KMS-11 (cell line): Measurements from ENCODE around the gene LNX1.

Experiments
- H2AFZ ChIP-seq: fragments of 200-600 bp; sonication (generic); 2 replicates; pipeline ENCODE4 v1.6.1; 2016; ENCODE audit warnings: antibody characterized with exemption, mixed run types, low read depth
- H3K27ac ChIP-seq: fragments of 200-600 bp; sonication (generic); 2 replicates; pipeline ENCODE4 v1.6.1; 2016; ENCODE audit warnings: mild to moderate bottlenecking, mixed run types
- H3K27me3 ChIP-seq: fragments of 200-600 bp; sonication (generic); 2 replicates; pipeline ENCODE4 v1.6.1; 2017; ENCODE audit warnings: mild to moderate bottlenecking, low read depth, mixed run types, moderate library complexity; ENCODE audit not compliant: insufficient read depth
- H3K36me3 ChIP-seq: fragments of 200-600 bp; sonication (generic); 2 replicates; pipeline ENCODE4 v1.6.1; 2017; ENCODE audit warnings: mild to moderate bottlenecking, mixed run types; ENCODE audit not compliant: insufficient read depth
- H3K4me1 ChIP-seq: fragments of 200-600 bp; sonication (generic); 2 replicates; pipeline ENCODE4 v1.6.1; 2016; ENCODE audit warnings: mild to moderate bottlenecking, low read depth, mixed run types; ENCODE audit not compliant: poor library complexity, severe bottlenecking
- H3K4me2 ChIP-seq: fragments of 200-600 bp; sonication (generic); 2 replicates; pipeline ENCODE4 v1.7.0; 2016; ENCODE audit warnings: mild to moderate bottlenecking, mixed run types
- H3K4me3 ChIP-seq: fragments of 200-600 bp; sonication (generic); IDR thresholded peaks from 2 replicates; pipeline ENCODE4 v1.6.1; 2017; ENCODE audit warnings: low read depth, low read length, mixed read lengths; ENCODE audit not compliant: insufficient read depth
- H3K79me2 ChIP-seq: fragments of 200-600 bp; sonication (generic); 2 replicates; pipeline ENCODE4 v1.6.1; 2016; ENCODE audit warnings: low read depth, mixed run types; ENCODE audit not compliant: insufficient read depth
- H3K9ac ChIP-seq: fragments of 200-600 bp; sonication (generic); 2 replicates; pipeline ENCODE4 v1.6.1; 2016; ENCODE audit warnings: mild to moderate bottlenecking, mixed run types
- H4K20me1 ChIP-seq: fragments of 200-600 bp; sonication (generic); 2 replicates; pipeline ENCODE4 v1.6.1; 2016; ENCODE audit warnings: mild to moderate bottlenecking, mixed run types; ENCODE audit not compliant: insufficient read depth
- CTCF ChIP-seq: fragments of 200-600 bp; sonication (generic); conservative IDR thresholded peaks from 2 replicates; pipeline ENCODE4 v1.6.1; 2017; ENCODE audit warnings: low read depth, mild to moderate bottlenecking, antibody characterized with exemption, low read length, moderate library complexity, mixed read lengths

The LNX1 gene

GRCh38 chr4:53456178-53456577, 135.1 kb downstream of the LNX1 start:
- Histone ChIP-seq H3K36me3 (0 out of 2 replicates have a peak, but pooled peaks cover 8% of the 10 kb centered on the region), H3K4me1 (no peaks in the 10 kb centered on the region), H4K20me1 (no peaks in the 10 kb centered on the region), H3K27ac (no peak overlapping the region), H3K4me2 (no peak overlapping the region), H3K9ac (no peak overlapping the region), H3K79me2 (no peaks in the 10 kb centered on the region), H2AFZ (no peak overlapping the region), H3K27me3 (no peaks in the 10 kb centered on the region), H3K4me3 (no peak overlapping the region)
- TF ChIP-seq CTCF, result no peak

- H3K4me3 ChIP-seq, result no peak overlapping the region
Observed at GRCh38 chr4:53455766-53456165, 135.5 kb downstream of the LNX1 start.

DNA sequence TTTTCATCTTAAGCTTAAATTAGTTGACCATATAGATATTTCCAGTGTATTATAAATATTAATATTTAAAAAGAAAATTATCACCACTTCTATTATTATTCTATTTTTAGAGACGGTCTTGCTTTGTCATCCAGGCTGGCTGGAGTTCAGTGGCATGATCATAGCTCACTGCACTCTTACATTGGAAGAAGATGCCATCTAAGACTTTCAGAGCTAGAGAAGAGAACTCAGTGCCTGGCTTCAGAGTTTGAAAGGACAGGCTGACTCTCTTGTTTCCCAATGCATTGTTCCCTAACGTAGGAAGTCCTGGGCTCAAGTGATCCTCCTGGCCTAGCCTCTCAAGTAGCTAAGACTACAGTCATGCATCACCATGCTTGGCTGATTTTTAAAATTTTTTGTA, 137.9 kb downstream of the LNX1 start:
- Histone ChIP-seq H3K79me2 (0 out of 2 replicates have a peak, but pooled peaks cover 4% of the 10 kb centered on the region), H3K4me1 (no peaks in the 10 kb centered on the region), H2AFZ (no peak overlapping the region), H3K4me3 (no peak overlapping the region), H3K27me3 (no peaks in the 10 kb centered on the region), H3K4me2 (no peak overlapping the region), H4K20me1 (no peaks in the 10 kb centered on the region), H3K27ac (no peak overlapping the region), H3K9ac (no peak overlapping the region), H3K36me3 (0 out of 2 replicates have a peak, but pooled peaks cover 6% of the 10 kb centered on the region)
- no peak for TF ChIP-seq CTCF

More at GRCh38 chr4:53455766-53456165, 135.5 kb downstream of the LNX1 start:
- Histone ChIP-seq H2AFZ (no peak overlapping the region), H3K27me3 (no peaks in the 10 kb centered on the region), H3K4me2 (no peak overlapping the region), H3K9ac (no peak overlapping the region), H3K4me1 (no peaks in the 10 kb centered on the region), H3K36me3 (0 out of 2 replicates have a peak, but pooled peaks cover 6% of the 10 kb centered on the region), H3K27ac (no peak overlapping the region), H3K79me2 (0 out of 2 replicates have a peak, but pooled peaks cover under 1% of the 10 kb centered on the region), H4K20me1 (no peaks in the 10 kb centered on the region)
- no peak for TF ChIP-seq CTCF

DNA sequence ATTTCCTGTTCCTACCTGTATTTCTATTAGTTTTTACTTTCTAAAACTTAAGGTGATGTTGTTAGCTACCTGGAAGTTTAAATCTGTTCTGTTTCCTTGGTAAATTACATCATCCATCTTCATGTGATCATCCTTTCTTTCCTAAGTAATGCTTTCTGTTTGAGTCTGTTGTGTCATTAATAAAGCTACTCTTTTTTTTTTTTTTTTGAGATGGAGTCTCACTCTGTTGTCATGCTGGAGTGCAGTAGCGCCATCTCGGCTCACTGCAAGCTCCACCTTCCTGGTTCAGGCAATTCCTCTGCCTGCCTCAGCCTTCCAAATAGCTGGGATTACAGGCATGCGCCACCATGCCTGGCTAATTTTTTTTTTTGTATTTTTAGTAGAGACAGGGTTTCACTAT, 140.5 kb downstream of the LNX1 start:
- Histone ChIP-seq H3K4me3 (no peak overlapping the region), H3K36me3 (0 out of 2 replicates have a peak, but pooled peaks cover 6% of the 10 kb centered on the region), H3K27ac (no peak overlapping the region), H3K79me2 (0 out of 2 replicates have a peak, but pooled peaks cover 4% of the 10 kb centered on the region), H3K4me2 (no peak overlapping the region), H3K9ac (no peak overlapping the region), H3K4me1 (no peaks in the 10 kb centered on the region), H4K20me1 (no peaks in the 10 kb centered on the region), H2AFZ (no peak overlapping the region), H3K27me3 (no peaks in the 10 kb centered on the region)
- no peak for TF ChIP-seq CTCF
